PC-3 (cell line): Measurements from ENCODE around the gene METTL24.

Source experiments
- CTCF ChIP-seq: fragments of 300-600 bp; sonication (generic); conservative IDR thresholded peaks from 2 replicates; pipeline ENCODE4 v1.5.1; 2017; ENCODE audit warnings: antibody characterized with exemption, low read depth, mild to moderate bottlenecking, low read length
- EZH2 ChIP-seq: fragments of 300-600 bp; sonication (generic); IDR thresholded peaks from one replicate; pipeline ENCODE4 v1.6.1; 2017; ENCODE audit warnings: antibody characterized with exemption, mild to moderate bottlenecking, low read length; ENCODE audit not compliant: unreplicated experiment

DNA sequence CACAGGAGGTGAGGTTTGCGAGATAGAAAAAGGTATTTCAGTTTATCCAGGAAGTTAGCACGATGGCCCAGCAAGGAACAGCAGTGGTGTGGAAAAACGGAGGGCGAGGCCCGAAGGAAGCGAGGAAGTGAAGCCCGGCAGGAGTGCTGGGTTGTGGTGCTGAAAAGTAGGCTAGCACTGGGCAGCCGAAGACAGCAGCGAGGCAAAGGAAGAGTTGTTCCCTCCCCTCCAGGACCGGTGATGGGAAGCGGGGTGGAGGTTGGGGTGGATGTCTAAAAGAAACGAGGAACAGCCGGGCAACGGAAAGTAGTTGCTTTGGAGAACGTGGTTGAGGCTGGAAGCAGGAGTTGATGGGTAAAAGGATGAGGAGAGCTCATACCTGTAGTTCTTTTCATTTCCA is 1.4 kb downstream of the METTL24 start:
- TF ChIP-seq EZH2 = no peak
- TF ChIP-seq CTCF = no peak
